ENCODE measurements around the gene RITA1. TPM values are rescaled to one million over a fixed set of nuclear protein-coding genes. Genes with fewer than 3 reads are reported as not detected.
A peak's percentile ranks its signal among the peaks of the same experiment; 100 is the strongest.
"Not testable (repeated sequence)": the region's sequence is repeated elsewhere in the genome, so short reads cannot be mapped to it uniquely, and the experiment has no call there.

The RITA1 gene
- 12.9 TPM for polyA plus RNA-seq (2013, experiment 1 of 2; ENCODE audit: insufficient read length)
- polyA plus RNA-seq (2013, experiment 2 of 2; ENCODE audit: insufficient read length) = 12.7 TPM

- DNase-seq = peak; percentile 75
These were observed at the start of gene RITA1, which contains the start of gene DDX54 for GRCh38 chr12:113185180-113186032. Gene RITA1 (plus strand): TSS chr12:113185721. CDS start chr12:113186747, 1,026 bp downstream. Gene DDX54 (minus strand): TSS chr12:113185478. CDS start chr12:113185451, 27 bp downstream.

- DNase-seq = no peak
These were observed 49.2 kb upstream of the RITA1 start for GRCh38 chr12:113136128-113136989.

GRCh38 chr12:113136990-113137511, 48.5 kb upstream of the RITA1 start:
- no peak for DNase-seq

- DNase-seq = no peak
These were observed 47.4 kb upstream of the RITA1 start for GRCh38 chr12:113137861-113138783.

- no peak for DNase-seq
These were observed 46.7 kb upstream of the RITA1 start for GRCh38 chr12:113138826-113139225.

GRCh38 chr12:113140706-113141105, 44.8 kb upstream of the RITA1 start:
- DNase-seq = no peak

- not testable (repeated sequence) for DNase-seq
These were observed 43.8 kb upstream of the RITA1 start for GRCh38 chr12:113141716-113142115.

GRCh38 chr12:113142173-113142885, 43.2 kb upstream of the RITA1 start:
- no peak for DNase-seq

GRCh38 chr12:113142886-113143332, 42.6 kb upstream of the RITA1 start:
- no peak for DNase-seq

- no peak for DNase-seq
These were observed 41.6 kb upstream of the RITA1 start for GRCh38 chr12:113143959-113144358.

GRCh38 chr12:113144806-113145205, 40.7 kb upstream of the RITA1 start:
- no peak for DNase-seq

- no peak for DNase-seq
These were observed 39.6 kb upstream of the RITA1 start for GRCh38 chr12:113145720-113146551.

- no peak for DNase-seq
These were observed 38.5 kb upstream of the RITA1 start for GRCh38 chr12:113146999-113147398.

GRCh38 chr12:113149361-113150150, 36.0 kb upstream of the RITA1 start, which contains the start of gene CFAP73:
Gene CFAP73 (plus strand): TSS chr12:113149724. CDS start chr12:113149858, 134 bp downstream.
- peak; percentile 90 for DNase-seq

- DNase-seq = no peak
These were observed 33.9 kb upstream of the RITA1 start for GRCh38 chr12:113151655-113152054.

- no peak for DNase-seq
These were observed 33.2 kb upstream of the RITA1 start for GRCh38 chr12:113152196-113152834.

GRCh38 chr12:113152835-113153814, 32.4 kb upstream of the RITA1 start:
- DNase-seq = peak; percentile 69

Measured in fibroblast of skin of scalp (primary cell).